HG02571 (cell line): ENCODE measurements around the gene ATP11A.
"Not testable (repeated sequence)": the region's sequence is repeated elsewhere in the genome, so short reads cannot be mapped to it uniquely, and the experiment has no call there.

Experiments used
- ATAC-seq: cut with Tn5 transposase; IDR thresholded peaks from one replicate; pipeline ENCODE4 v1.9.1; 2021; ENCODE audit warnings: mild to moderate bottlenecking, moderate library complexity; ENCODE audit not compliant: unreplicated experiment

The ATP11A gene

GRCh38 chr13:112708560-112709240 is 18.9 kb downstream of the ATP11A start:
- ATAC-seq, result no peak

DNA sequence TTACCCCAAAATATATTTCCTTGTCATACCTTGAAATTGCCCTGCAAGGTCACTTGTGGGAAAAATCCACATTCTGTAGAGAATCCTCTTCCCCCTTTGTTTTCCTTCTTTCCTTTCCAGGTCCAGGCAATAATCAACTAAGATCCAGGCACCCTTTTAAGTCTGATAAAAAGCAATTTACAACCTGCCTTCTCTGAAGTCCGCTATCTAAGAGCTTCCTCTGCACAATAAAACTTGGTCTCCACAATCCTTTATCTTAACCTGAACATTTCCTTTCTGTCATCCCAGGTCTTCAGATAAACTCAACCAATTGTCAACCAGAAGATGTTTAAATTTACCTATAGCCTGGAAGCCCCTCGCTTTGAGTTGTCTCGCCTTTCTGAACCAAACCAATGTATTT is 19.5 kb downstream of the ATP11A start:
- ATAC-seq, result not testable (repeated sequence)

DNA sequence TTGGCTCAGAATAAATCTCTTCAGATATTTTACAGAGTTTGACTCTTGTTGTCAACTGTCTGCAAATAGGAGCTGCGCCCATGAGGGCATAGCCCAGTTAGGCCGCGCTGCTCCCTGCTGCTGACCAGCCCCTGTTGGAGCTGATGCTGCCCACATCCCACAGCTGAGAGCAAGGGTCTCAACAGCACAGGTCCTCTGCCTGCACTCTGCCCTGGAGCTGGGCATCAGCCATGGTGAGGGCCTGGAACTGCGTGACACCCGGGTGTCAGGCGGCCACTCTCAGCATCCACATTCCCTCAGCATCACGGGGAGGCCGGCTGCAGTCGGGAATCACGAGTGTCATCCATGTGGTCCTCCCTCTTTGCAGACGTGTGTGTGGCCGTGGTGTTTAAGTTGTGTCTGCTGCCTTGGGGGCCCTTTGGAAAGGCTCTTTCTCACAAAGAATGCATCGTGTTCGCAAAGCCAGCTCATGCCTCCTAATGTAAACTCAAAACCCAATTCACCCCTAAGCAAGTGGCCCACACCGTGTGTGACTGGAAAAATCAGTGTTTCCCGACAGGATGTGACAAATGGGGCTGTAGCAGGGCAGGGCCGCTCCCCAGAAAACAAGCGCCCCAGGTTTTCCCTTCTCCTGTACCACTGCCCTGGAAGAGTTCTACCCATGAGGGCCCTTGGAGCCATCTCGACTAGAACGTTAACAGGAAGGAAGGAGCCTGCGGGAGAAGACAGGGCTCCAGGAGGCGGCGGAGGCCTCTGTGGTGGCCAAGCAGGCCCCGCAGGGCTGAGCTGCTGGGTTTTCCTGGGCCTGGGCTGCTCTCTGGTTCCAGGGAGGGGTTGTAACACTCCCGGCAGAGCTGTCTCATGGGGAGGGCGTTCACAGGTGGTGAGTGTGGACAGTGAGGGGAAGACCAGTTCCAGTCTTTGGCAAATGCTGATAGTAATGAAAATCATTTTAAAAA is 20.3 kb downstream of the ATP11A start:
- no peak for ATAC-seq

DNA sequence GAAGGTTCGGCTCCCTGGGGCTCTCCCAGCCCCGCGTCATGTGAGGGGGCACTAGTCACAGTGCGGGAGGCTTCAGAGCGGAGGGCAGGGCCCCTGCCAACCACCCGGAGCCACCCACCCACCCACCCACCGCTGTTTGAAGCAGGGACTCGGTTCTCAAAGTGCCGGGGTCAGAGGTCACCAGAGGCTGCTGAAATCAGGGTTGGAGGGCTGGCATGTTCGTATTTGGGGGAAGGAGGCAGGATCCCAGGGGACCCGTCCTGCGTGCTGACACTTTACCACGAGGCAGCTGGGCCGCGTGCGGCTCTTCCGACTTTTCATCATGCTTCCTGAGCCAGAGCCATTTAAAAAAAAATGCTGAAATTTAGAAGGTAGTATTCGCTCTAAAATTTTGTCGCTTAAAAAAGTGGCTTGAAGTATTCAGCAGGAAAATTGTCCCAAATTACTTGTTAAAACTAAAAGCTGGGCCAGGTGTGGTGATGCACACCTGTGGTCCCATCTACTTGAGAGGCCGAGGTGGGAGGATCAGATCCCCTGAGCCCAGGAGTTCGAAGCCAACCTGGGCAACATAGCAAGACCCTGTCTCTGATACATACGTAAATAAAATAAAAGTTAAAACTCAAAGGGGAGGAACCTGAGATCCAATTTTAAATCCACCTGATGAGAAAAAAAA is 21.2 kb downstream of the ATP11A start:
- no peak for ATAC-seq

- ATAC-seq, result peak; percentile 77
Observed at GRCh38 chr13:112711528-112712265, 21.9 kb downstream of the ATP11A start.

- no peak for ATAC-seq
Observed at GRCh38 chr13:112712451-112713207, 22.8 kb downstream of the ATP11A start.

DNA sequence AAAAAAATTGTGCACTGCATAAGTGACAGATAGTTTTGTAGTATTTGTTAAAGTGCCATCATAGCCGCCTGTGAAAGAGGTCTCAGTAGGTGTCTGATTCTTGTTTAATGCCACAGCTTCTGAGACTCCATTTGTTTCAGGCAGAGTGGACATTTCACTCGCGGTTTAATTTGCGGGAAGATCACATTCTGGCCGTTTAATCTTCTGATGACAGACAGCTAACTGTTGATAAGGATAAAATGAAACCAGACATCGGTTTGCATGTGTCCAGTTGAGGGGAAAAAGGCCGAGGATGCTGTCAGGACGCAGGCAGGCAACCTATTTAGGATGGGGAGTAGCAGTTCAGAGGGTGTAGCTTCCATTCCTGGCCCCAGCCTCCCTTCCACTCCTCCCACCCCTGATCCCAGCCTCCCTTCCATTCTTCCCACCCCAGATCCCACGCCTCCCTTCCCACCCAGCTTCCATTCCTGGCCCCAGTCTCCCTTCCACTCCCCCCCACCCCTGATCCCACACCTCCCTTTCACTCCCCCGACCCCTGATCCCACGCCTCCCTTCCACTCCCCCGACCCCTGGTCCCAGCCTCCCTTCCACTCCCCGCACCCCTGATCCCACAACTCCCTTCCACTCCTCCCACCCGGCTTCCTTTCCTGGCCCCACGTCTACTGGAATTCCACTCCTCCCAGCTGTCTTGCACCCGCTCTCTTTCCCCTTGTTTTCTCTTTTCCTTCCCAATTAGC is 23.8 kb downstream of the ATP11A start:
- no peak for ATAC-seq

- no peak for ATAC-seq
Observed at GRCh38 chr13:112714376-112715174, 24.7 kb downstream of the ATP11A start.

- no peak for ATAC-seq
Observed at GRCh38 chr13:112715210-112715609, 25.4 kb downstream of the ATP11A start.

GRCh38 chr13:112715715-112716460 is 26.1 kb downstream of the ATP11A start:
- ATAC-seq, result no peak

DNA sequence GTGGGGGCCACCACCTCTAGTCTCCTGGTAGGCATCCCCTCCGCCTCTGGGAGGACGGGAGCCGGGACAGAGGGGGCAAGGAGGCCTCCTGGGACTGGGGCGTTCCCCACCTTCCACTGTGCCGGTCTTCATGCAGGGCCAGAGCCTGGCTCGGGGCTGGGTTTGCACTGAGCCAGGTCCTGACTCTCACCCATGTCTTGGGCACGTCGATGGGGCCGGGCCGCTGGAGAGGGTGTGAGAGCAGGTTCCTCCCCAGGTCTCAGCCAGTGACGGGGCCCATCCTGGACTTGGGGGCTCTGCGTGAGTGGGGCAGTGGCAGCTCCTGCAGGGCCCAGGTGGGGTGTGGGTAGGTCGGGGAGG is 26.6 kb downstream of the ATP11A start:
- ATAC-seq, result no peak

DNA sequence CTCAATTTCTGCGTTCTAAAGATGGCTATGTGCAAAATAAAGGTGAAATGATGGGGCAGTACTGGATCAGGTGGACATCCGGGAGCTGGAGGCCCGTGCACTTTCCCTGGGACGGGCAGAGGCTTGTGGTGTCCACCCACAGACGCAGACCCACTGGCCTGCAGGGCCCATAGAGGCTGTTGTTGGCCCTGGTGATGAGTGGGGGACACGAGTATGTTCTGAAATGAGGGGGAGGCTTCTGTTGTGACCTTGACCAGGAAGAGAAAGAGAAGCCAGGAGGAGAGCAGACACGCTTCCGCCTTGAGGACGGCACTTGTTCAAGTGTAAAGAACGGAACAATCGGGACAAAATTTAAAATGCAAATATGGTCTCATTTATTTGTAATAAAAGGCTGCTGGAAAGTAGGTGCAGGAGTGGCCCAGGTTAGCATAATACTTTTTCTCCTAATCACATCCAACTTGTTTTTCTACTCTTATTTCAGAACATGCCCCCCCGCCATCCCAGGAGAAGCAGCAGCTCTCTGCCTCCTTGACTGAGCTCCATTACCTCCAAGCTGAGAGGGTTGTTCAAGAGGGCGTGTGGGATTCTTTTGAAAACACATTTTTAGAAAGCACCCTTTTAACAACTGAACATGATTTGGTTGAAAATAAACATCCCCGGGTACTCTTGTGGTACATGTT is 27.1 kb downstream of the ATP11A start:
- no peak for ATAC-seq

- no peak for ATAC-seq
Observed at GRCh38 chr13:112718318-112718717, 28.5 kb downstream of the ATP11A start.

- no peak for ATAC-seq
Observed at GRCh38 chr13:112719016-112719415, 29.2 kb downstream of the ATP11A start.

- ATAC-seq, result no peak
Observed at GRCh38 chr13:112719556-112719955, 29.7 kb downstream of the ATP11A start.

GRCh38 chr13:112720251-112720650 is 30.4 kb downstream of the ATP11A start:
- no peak for ATAC-seq

DNA sequence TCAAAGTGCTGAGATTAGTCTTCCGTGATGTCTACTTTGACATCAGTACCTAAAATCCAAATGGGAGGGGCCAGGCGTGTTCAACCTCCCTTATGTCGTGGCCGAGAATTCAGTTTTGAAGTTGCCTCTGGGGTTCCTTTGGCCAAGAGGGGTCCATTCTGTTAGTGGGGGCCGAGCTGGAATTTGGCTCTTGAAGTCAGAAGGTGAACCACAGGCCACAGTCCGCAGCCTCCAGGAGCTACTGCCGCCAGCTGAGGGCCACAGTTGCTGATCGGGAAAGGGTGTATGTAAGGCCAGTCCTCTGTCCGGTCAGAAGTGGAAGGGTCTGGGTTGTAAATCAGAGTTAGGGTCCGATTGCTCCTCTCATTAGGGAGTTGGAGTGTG is 31.0 kb downstream of the ATP11A start:
- ATAC-seq, result no peak
